Lung (tissue), 12 donors: ENCODE results near the gene NEB. TPM values are rescaled to one million over a fixed set of nuclear protein-coding genes. Genes with fewer than 3 reads are reported as not detected.

Experiments
- ATAC-seq: fragments of 200-7000 bp; cut with Tn5 transposase; one replicate; pipeline ENCODE4 v1.9.1; 2020; ENCODE audit warnings: moderate number of reproducible peaks; ENCODE audit not compliant: insufficient read depth, low FRiP score
- DNase-seq, 3 donors: peaks; one replicate each; pipeline ENCODE4 v3.0.0-alpha.2; 2013 to 2017
- H3K27ac ChIP-seq, 2 donors: one replicate each; pipeline ENCODE4 v1.5.1; 2013; ENCODE audit warnings: mild to moderate bottlenecking in 2 of 2, moderate library complexity in 2 of 2, control low read depth in 1 of 2, inconsistent platforms in 1 of 2, low read depth in 1 of 2, low read length in 1 of 2
- H3K27me3 ChIP-seq, 3 donors: one replicate each; pipeline ENCODE4 v1.5.1; 2013; ENCODE audit warnings: low read length in 2 of 3; ENCODE audit not compliant: control insufficient read depth in 3 of 3, insufficient read depth in 3 of 3
- H3K36me3 ChIP-seq, 4 donors: one replicate each; pipeline ENCODE4 v1.5.1; 2013; ENCODE audit warnings: low read length in 4 of 4, mild to moderate bottlenecking in 1 of 4, moderate library complexity in 1 of 4; ENCODE audit not compliant: control insufficient read depth in 4 of 4, insufficient read depth in 4 of 4
- H3K4me1 ChIP-seq, 5 donors: one replicate each; pipeline ENCODE4 v1.5.1; 2013; ENCODE audit warnings: low read length in 5 of 5, mild to moderate bottlenecking in 2 of 5, moderate library complexity in 1 of 5; ENCODE audit not compliant: control insufficient read depth in 5 of 5, insufficient read depth in 5 of 5
- H3K4me3 ChIP-seq: one replicate; pipeline ENCODE4 v1.5.1; 2013; ENCODE audit warnings: mild to moderate bottlenecking, control low read depth, moderate library complexity
- H3K9ac ChIP-seq, 2 donors: one replicate each; pipeline ENCODE4 v1.5.1; 2013; ENCODE audit warnings: low read length in 2 of 2, control low read depth in 1 of 2; ENCODE audit not compliant: insufficient read depth in 1 of 2
- H3K9me3 ChIP-seq, 4 donors: one replicate each; pipeline ENCODE4 v1.5.1; 2013; ENCODE audit warnings: low read length in 3 of 4, mild to moderate bottlenecking in 1 of 4, moderate library complexity in 1 of 4; ENCODE audit not compliant: control insufficient read depth in 4 of 4, insufficient read depth in 3 of 4
- CTCF ChIP-seq: IDR thresholded peaks from 2 replicates; pipeline ENCODE4 v1.5.1; 2012; ENCODE audit warnings: mild to moderate bottlenecking; ENCODE audit errors: control extremely low read depth, extremely low read depth
- WGBS, 2 donors: extraction: QIAGEN DNeasy Blood & Tissue Kit; methylation state at CpG; one replicate each; pipeline ENCODE4 v1.1.7; 2013; 5-methylcytosine and 5-hydroxymethylcytosine counted together
- polyA plus RNA-seq, 2 donors: library from polyadenylated mRNA; stranded (reverse); fragments of 200-250 nt; gene quantifications; one replicate each; pipeline ENCODE4 v1.2.1, GENCODE V29; 2013
- total RNA-seq, 2 donors: library from RNA; depleted of rRNA in 1 of 2; stranded (reverse); fragments of >200 nt in 1 of 2; gene quantifications; one replicate each; pipeline ENCODE4 v1.2.1, GENCODE V29; 2014 to 2021
- donor health status: control.
- donor health status: control.
- donor health status: Bipolar disorder and iron deficiency.
- donor health status: healthy.
- donor health status: DM: yes; HTN: yes; CAD: no.

The NEB gene
- total and polyA plus RNA-seq, 4 donors, result 0.52 to 2.1 (median 1.0) TPM

GRCh38 chr2:151654891-151655290, 79.4 kb downstream of the NEB start:
- H3K4me1 ChIP-seq, result no peaks in the 10 kb centered on the region
- H3K27me3 ChIP-seq, result no peaks in the 10 kb centered on the region
- no peak for TF ChIP-seq CTCF
- ATAC-seq (no peak), DNase-seq (no peak)
- no peak overlapping the region for H3K9ac ChIP-seq
- no peak overlapping the region for H3K27ac ChIP-seq
- H3K9me3 ChIP-seq, result no peaks in the 10 kb centered on the region
- H3K36me3 ChIP-seq, result no peaks in the 10 kb centered on the region
- no peak overlapping the region for H3K4me3 ChIP-seq

- no peak overlapping the region for H3K27ac ChIP-seq
- no peak overlapping the region for H3K9ac ChIP-seq
- H3K4me1 ChIP-seq, result no peaks in the 10 kb centered on the region
- no peaks in the 10 kb centered on the region for H3K9me3 ChIP-seq
- no peak for TF ChIP-seq CTCF
- H3K27me3 ChIP-seq, result no peaks in the 10 kb centered on the region
- DNase-seq, result no peak
- H3K4me3 ChIP-seq, result no peak overlapping the region
- H3K36me3 ChIP-seq, result no peaks in the 10 kb centered on the region
- WGBS, 2 donors, result 85 to 90% methylated on average over 3 of the region's 3 CpGs
- ATAC-seq, result no peak
Observed at GRCh38 chr2:151654085-151654484, 80.2 kb downstream of the NEB start.

- DNase-seq, result no peak
- H3K27me3 ChIP-seq, result no peaks in the 10 kb centered on the region
- ATAC-seq, result no peak
- H3K4me1 ChIP-seq, result no peaks in the 10 kb centered on the region
- no peak for TF ChIP-seq CTCF
- no peak overlapping the region for H3K27ac ChIP-seq
- no peak overlapping the region for H3K4me3 ChIP-seq
- H3K9ac ChIP-seq, result no peak overlapping the region
- WGBS, 2 donors, result 86 to 91% methylated on average over 3 of the region's 3 CpGs
- peaks cover 0 to 5% (median 0%) of the 10 kb centered on the region in 4 donors for H3K9me3 ChIP-seq
- no peaks in the 10 kb centered on the region for H3K36me3 ChIP-seq
Observed at GRCh38 chr2:151651274-151651673, 83.0 kb downstream of the NEB start.

GRCh38 chr2:151650456-151650855, 83.8 kb downstream of the NEB start:
- no peaks in the 10 kb centered on the region for H3K27me3 ChIP-seq
- peaks cover 0 to 5% (median 0%) of the 10 kb centered on the region in 4 donors for H3K9me3 ChIP-seq
- H3K4me1 ChIP-seq, result no peaks in the 10 kb centered on the region
- no peak overlapping the region for H3K9ac ChIP-seq
- 95 to 97% methylated on average over 3 of the region's 3 CpGs for WGBS, 2 donors
- DNase-seq (no peak), ATAC-seq (no peak)
- no peaks in the 10 kb centered on the region for H3K36me3 ChIP-seq
- no peak overlapping the region for H3K4me3 ChIP-seq
- no peak overlapping the region for H3K27ac ChIP-seq
- no peak for TF ChIP-seq CTCF
